A673 (cell line): ENCODE measurements around the gene ADGRL3. TPM values are rescaled to one million over a fixed set of nuclear protein-coding genes. Genes with fewer than 3 reads are reported as not detected.

Source experiments
- BruUV-seq: library from RNA; stranded (reverse); fragments of 400-500 nt; replicated peaks from 2 replicates; lab custom pipeline; 2021; lab: Mats Ljungman, UMichigan
- CTCF ChIA-PET: fragments of 300-600 bp; sonication (Branson Sonifier 250); formaldehyde crosslinking; loops from one replicate; lab custom pipeline; 2022; ENCODE audit warnings: antibody characterized with exemption; lab: Charles Lee
- POLR2A ChIA-PET: fragments of 300-600 bp; sonication (Branson Sonifier 250); formaldehyde crosslinking; loops from one replicate; lab custom pipeline; 2022; ENCODE audit warnings: antibody characterized with exemption; ENCODE audit not compliant: low non-redundant PET; lab: Charles Lee
- DNase-seq: peaks from one replicate; pipeline ENCODE4 v3.0.0-alpha.2; 2015; ENCODE audit warnings: low spot score
- H3K27ac ChIP-seq: fragments of 200-600 bp; sonication (generic); 2 replicates; pipeline ENCODE4 v1.5.1; 2016; ENCODE audit warnings: mixed run types, low read depth, mild to moderate bottlenecking, mixed read lengths, antibody characterized with exemption, low read length; ENCODE audit not compliant: poor library complexity, severe bottlenecking
- H3K27me3 ChIP-seq: fragments of 200-600 bp; sonication (generic); replicated peaks from 2 replicates; pipeline ENCODE4 v1.6.1; 2017; ENCODE audit warnings: mixed run types, low read depth, mild to moderate bottlenecking, mixed read lengths, antibody characterized with exemption, low read length; ENCODE audit not compliant: insufficient read depth, poor library complexity
- H3K36me3 ChIP-seq: fragments of 200-600 bp; sonication (generic); 2 replicates; pipeline ENCODE4 v1.6.1; 2016; ENCODE audit warnings: mixed run types, mild to moderate bottlenecking, mixed read lengths, antibody characterized with exemption, low read length; ENCODE audit not compliant: insufficient read depth, poor library complexity, severe bottlenecking
- H3K4me1 ChIP-seq: fragments of 200-600 bp; sonication (generic); 2 replicates; pipeline ENCODE4 v1.6.1; 2017; ENCODE audit warnings: mixed run types, mild to moderate bottlenecking, mixed read lengths, antibody characterized with exemption, low read length; ENCODE audit not compliant: insufficient read depth, poor library complexity, severe bottlenecking
- H3K4me3 ChIP-seq: fragments of 200-600 bp; sonication (generic); 2 replicates; pipeline ENCODE4 v1.5.1; 2016; ENCODE audit warnings: low read depth, mixed run types, mild to moderate bottlenecking, mixed read lengths, low read length; ENCODE audit not compliant: poor library complexity, severe bottlenecking
- H3K9me3 ChIP-seq: fragments of 200-600 bp; sonication (generic); 2 replicates; pipeline ENCODE4 v1.6.1; 2016; ENCODE audit warnings: mixed run types, low read depth, mild to moderate bottlenecking, mixed read lengths, antibody characterized with exemption, low read length; ENCODE audit not compliant: poor library complexity, severe bottlenecking
- EZH2 ChIP-seq: fragments of 200-600 bp; sonication (generic); IDR thresholded peaks from 2 replicates; pipeline ENCODE4 v1.6.1; 2017; ENCODE audit warnings: borderline replicate concordance, low read depth, mild to moderate bottlenecking, mixed read lengths, antibody characterized with exemption, low read length; ENCODE audit not compliant: poor library complexity, severe bottlenecking
- intact Hi-C: fragments of 100-400 bp; cut with micrococcal nuclease; formaldehyde crosslinking; loops from one replicate; pipeline ENCODE4 v1.10.0; 2022; ENCODE audit not compliant: unreplicated experiment
- total RNA-seq: library from RNA; stranded (reverse); gene quantifications from 2 replicates; pipeline ENCODE4 v1.2.3, GENCODE V29; 2021
- TF ChIP-seq, protein P1 (sequence below): fragments of 300-800, 200-600 bp; sonication (generic); conservative IDR thresholded peaks from 2 replicates; pipeline ENCODE4 v1.5.1; 2017; ENCODE audit warnings: low read depth, mild to moderate bottlenecking, antibody characterized with exemption, low read length, moderate library complexity, mixed read lengths

Gene ADGRL3
- total RNA-seq, 1 experiment from 2014 or later, result not detected

DNA sequence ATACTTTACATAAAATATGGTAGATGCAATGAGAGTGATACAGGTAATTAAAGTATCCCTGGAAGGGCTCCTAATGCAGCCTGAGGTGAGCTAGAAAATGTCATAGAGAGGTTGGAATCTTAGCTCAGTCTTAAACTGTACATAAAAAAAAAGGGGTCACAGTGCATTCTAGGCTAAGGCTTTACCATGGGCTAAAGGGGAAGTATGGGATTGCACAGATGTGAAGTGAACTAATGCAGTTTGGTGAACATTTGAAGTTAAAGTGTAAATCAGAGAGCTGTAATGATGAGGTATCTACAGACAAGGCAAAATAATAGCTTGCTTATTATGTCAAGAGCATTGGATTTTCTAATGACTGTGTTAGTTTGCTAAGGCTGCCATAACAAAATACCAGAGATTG, 405.9 kb downstream of the ADGRL3 start:
- ChIA-PET CTCF (no interaction called here), POLR2A (no interaction called here)
- intact Hi-C loops, result no loop called here
- Histone ChIP-seq H3K9me3 (no peaks in the 10 kb centered on the region), H3K4me1 (no peaks in the 10 kb centered on the region), H3K27me3 (no peaks in the 10 kb centered on the region), H3K4me3 (no peak overlapping the region), H3K36me3 (no peaks in the 10 kb centered on the region), H3K27ac (no peak overlapping the region)
- BruUV-seq, result no TSS peak
- no peak for DNase-seq
- TF ChIP-seq, protein P1, sequence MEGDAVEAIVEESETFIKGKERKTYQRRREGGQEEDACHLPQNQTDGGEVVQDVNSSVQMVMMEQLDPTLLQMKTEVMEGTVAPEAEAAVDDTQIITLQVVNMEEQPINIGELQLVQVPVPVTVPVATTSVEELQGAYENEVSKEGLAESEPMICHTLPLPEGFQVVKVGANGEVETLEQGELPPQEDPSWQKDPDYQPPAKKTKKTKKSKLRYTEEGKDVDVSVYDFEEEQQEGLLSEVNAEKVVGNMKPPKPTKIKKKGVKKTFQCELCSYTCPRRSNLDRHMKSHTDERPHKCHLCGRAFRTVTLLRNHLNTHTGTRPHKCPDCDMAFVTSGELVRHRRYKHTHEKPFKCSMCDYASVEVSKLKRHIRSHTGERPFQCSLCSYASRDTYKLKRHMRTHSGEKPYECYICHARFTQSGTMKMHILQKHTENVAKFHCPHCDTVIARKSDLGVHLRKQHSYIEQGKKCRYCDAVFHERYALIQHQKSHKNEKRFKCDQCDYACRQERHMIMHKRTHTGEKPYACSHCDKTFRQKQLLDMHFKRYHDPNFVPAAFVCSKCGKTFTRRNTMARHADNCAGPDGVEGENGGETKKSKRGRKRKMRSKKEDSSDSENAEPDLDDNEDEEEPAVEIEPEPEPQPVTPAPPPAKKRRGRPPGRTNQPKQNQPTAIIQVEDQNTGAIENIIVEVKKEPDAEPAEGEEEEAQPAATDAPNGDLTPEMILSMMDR, result no peak
- no peak for TF ChIP-seq EZH2

DNA sequence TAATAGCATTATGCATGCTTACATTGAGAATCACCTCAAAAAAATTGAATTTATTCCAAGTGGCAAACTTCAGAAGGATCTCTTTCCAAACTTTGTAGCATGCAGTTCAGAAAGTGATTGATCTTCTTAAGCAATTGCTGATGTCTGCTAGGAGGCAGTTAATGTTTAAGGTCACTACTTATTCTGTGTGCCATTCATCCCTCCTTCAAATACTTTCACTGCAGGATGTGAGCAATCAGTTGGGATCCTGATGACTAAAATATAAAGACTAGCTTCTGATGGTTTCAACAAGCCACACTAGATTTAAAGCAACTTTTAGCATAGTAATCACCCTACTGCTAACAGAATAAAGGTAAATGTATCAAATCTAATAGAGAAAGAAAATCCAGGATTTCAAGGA, 414.1 kb downstream of the ADGRL3 start:
- Histone ChIP-seq H3K36me3 (no peaks in the 10 kb centered on the region), H3K4me3 (no peak overlapping the region), H3K4me1 (no peaks in the 10 kb centered on the region), H3K27ac (no peak overlapping the region), H3K27me3 (no peaks in the 10 kb centered on the region), H3K9me3 (no peaks in the 10 kb centered on the region)
- BruUV-seq, result no TSS peak
- no peak for TF ChIP-seq EZH2
- TF ChIP-seq, protein P1, result no peak
- ChIA-PET CTCF (no interaction called here), POLR2A (no interaction called here)
- DNase-seq, result no peak
- intact Hi-C loops, result no loop called here

DNA sequence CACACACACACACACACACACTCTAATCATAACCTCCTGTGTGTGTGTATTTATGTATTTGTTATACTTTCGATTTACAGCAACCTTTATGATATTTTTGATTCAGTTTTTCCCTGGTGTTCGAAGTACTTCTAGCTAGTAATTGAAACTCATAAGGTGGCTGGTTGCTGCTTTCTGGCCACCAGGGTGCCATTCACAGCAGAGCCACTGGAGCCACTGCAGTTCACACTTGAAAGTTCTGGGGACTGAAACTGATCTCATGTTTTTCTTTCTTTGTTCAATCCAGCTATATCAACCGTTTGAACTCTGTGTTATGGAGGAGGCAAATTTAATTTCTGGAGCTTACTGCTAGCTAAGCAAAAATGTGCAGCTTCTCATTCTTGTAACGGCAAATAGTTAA, 419.4 kb downstream of the ADGRL3 start:
- no peaks in the 10 kb centered on the region for H3K9me3 ChIP-seq
- intact Hi-C loops, result no loop called here
- TF ChIP-seq, protein P1, result no peak
- TF ChIP-seq EZH2, result no peak
- ChIA-PET CTCF (no interaction called here), POLR2A (no interaction called here)
- no peak overlapping the region for H3K4me3 ChIP-seq
- no peaks in the 10 kb centered on the region for H3K27me3 ChIP-seq
- no peaks in the 10 kb centered on the region for H3K36me3 ChIP-seq
- BruUV-seq, result no TSS peak
- no peaks in the 10 kb centered on the region for H3K4me1 ChIP-seq
- no peak for DNase-seq
- no peak overlapping the region for H3K27ac ChIP-seq
